ENCODE data around the gene AAK1.
"Not testable (repeated sequence)": the region's sequence is repeated elsewhere in the genome, so short reads cannot be mapped to it uniquely, and the experiment has no call there.

Gene AAK1

DNA sequence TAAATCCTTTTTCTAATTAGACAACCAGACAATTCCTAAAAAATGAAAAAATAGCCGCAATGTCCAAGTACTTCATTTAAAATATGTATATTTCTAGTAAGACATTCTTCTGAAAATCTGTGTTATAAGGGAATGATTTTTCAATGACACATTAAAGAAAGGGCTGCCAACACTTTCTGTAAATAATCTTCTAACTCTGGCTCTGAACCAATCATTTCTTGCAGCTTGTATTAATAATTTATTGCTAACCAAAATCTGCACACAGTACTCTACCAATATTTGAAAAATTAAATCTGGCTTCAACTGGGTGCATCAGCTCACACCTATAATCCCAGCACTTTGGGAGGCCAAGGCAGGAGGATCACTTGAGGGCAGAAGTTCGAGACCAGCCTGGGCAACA is 214.6 kb downstream of the AAK1 start:
- Histone ChIP-seq H3K9ac (no peak overlapping the region), H3K36me3 (ENCODE audit: control insufficient read depth, insufficient read depth, low read length) (no peaks in the 10 kb centered on the region), H2AFZ (no peak overlapping the region), H3K4me3 (ENCODE audit: low read depth, low read length) (no peak overlapping the region), H3K9me3 (ENCODE audit: control insufficient read depth, low read length) (no peaks in the 10 kb centered on the region), H3K4me2 (ENCODE audit: low read length) (no peak overlapping the region), H3K27ac (no peak overlapping the region), H3K27me3 (ENCODE audit: control insufficient read depth, insufficient read depth, low read length) (no peaks in the 10 kb centered on the region), H3K4me1 (no peaks in the 10 kb centered on the region), H3K79me2 (peaks cover 23% of the 10 kb centered on the region)
- no peak for TF ChIP-seq CTCF (IDR thresholded peaks at IDR 0.05)

GRCh38 chr2:69424419-69424818 is 219.1 kb downstream of the AAK1 start:
- no peak overlapping the region for H2AFZ ChIP-seq
- H3K4me1 ChIP-seq: no peaks in the 10 kb centered on the region
- peaks cover 18% of the 10 kb centered on the region for H3K79me2 ChIP-seq
- no peak overlapping the region for H3K4me2 ChIP-seq (ENCODE audit: low read length)
- H3K36me3 ChIP-seq (ENCODE audit: control insufficient read depth, insufficient read depth, low read length): no peaks in the 10 kb centered on the region
- no peaks in the 10 kb centered on the region for H3K27me3 ChIP-seq (ENCODE audit: control insufficient read depth, insufficient read depth, low read length)
- no peak for TF ChIP-seq CTCF (IDR thresholded peaks at IDR 0.05)
- H3K4me3 ChIP-seq (ENCODE audit: low read depth, low read length): no peak overlapping the region
- no peak overlapping the region for H3K9ac ChIP-seq
- no peaks in the 10 kb centered on the region for H3K9me3 ChIP-seq (ENCODE audit: control insufficient read depth, low read length)
- H3K27ac ChIP-seq: no peak overlapping the region

DNA sequence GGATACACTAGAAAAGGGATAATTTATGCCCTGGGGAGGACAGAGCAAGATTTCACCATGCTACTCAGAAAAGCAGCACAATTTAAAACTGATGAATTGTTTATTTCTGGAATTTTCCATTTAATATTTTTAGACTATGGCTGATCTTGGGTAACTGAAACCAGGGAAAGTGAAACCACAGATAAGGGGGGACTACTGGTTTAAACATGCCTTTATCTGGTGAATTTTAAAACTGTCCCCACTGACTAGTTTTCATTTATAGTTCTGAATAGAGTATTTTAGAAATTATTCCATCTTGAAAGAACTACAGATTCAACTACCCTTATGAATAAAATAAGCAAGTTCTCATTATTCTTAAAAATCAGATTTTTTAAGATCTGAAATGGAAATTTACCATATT is 221.3 kb downstream of the AAK1 start:
- Histone ChIP-seq H3K79me2 (peaks cover 18% of the 10 kb centered on the region), H3K9me3 (ENCODE audit: control insufficient read depth, low read length) (no peaks in the 10 kb centered on the region), H3K27me3 (ENCODE audit: control insufficient read depth, insufficient read depth, low read length) (no peaks in the 10 kb centered on the region), H3K4me2 (ENCODE audit: low read length) (no peak overlapping the region), H3K4me3 (ENCODE audit: low read depth, low read length) (no peak overlapping the region), H3K27ac (no peak overlapping the region), H3K4me1 (no peaks in the 10 kb centered on the region), H2AFZ (no peak overlapping the region), H3K36me3 (ENCODE audit: control insufficient read depth, insufficient read depth, low read length) (no peaks in the 10 kb centered on the region), H3K9ac (no peak overlapping the region)
- TF ChIP-seq CTCF (IDR thresholded peaks at IDR 0.05): no peak

DNA sequence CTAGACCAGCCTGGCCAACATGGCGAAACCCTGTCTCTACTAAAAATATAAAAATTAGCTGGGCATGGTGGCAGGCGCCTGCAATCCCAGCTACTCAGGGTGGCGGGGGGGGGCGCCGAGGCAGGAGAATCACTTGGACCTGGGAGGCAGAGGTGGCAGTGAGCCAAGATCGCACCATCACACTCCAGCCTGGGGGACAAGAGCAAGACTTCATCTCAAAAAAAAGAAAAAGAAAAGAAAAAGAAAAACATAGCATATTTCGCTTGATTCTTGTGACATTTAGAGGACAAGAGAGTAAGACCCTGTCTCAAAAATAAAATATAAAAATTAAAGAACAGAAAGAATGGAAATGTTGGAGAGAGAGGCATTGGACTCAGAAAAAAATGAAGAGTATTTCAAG is 224.4 kb downstream of the AAK1 start:
- H3K9me3 ChIP-seq (ENCODE audit: control insufficient read depth, low read length); H3K4me2 ChIP-seq (ENCODE audit: low read length); H3K27ac ChIP-seq; H3K79me2 ChIP-seq; H3K9ac ChIP-seq; H3K4me1 ChIP-seq; H2AFZ ChIP-seq; H3K27me3 ChIP-seq (ENCODE audit: control insufficient read depth, insufficient read depth, low read length); H3K36me3 ChIP-seq (ENCODE audit: control insufficient read depth, insufficient read depth, low read length); H3K4me3 ChIP-seq (ENCODE audit: low read depth, low read length): not testable (repeated sequence)

- no peaks in the 10 kb centered on the region for H3K36me3 ChIP-seq (ENCODE audit: control insufficient read depth, insufficient read depth, low read length)
- no peak overlapping the region for H3K4me2 ChIP-seq (ENCODE audit: low read length)
- no peak overlapping the region for H3K9ac ChIP-seq
- H3K27me3 ChIP-seq (ENCODE audit: control insufficient read depth, insufficient read depth, low read length): no peaks in the 10 kb centered on the region
- no peaks in the 10 kb centered on the region for H3K9me3 ChIP-seq (ENCODE audit: control insufficient read depth, low read length)
- H3K4me3 ChIP-seq (ENCODE audit: low read depth, low read length): no peak overlapping the region
- H3K4me1 ChIP-seq: no peaks in the 10 kb centered on the region
- H3K27ac ChIP-seq: no peak overlapping the region
- no peaks in the 10 kb centered on the region for H3K79me2 ChIP-seq
- no peak for TF ChIP-seq CTCF (IDR thresholded peaks at IDR 0.05)
- no peak overlapping the region for H2AFZ ChIP-seq
These were observed 227.4 kb downstream of the AAK1 start for GRCh38 chr2:69416147-69416546.

Data from parathyroid adenoma (tissue), 2 donors.